22Rv1 (cell line): ENCODE results near the gene CNTLN.

ENCODE experiments used
- CTCF ChIP-seq: fragments of 450-650 bp; IDR thresholded peaks from 2 replicates; pipeline ENCODE4 v1.5.1; 2017; ENCODE audit warnings: mild to moderate bottlenecking
- ZFX ChIP-seq: fragments of 450-650 bp; IDR thresholded peaks from 2 replicates; pipeline ENCODE4 v1.6.1; 2017; ENCODE audit warnings: antibody characterized with exemption, borderline replicate concordance

DNA sequence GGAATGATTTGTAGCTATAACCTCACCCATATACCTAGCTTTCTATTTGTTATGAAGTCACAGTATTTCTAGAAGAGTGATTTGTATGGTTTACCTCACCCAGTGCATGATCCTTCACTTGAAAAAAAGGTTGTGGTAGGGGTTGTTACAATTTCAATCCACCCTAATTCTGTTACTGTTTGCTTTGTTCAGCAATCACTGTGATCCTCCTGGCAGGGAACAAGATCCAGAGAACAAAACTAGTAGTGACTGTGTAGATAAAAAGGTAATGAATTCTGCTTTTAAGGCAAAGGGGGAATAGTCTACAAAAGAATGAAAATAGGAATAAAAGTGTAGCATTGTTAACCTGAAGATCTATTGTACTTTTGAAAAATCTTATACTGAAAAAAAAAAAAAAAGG, 252.7 kb downstream of the CNTLN start:
- TF ChIP-seq CTCF = no peak
- TF ChIP-seq ZFX = no peak
